NB4 (cell line): ENCODE data around the gene ARHGEF10L.

Experiments
- MAX ChIP-seq: IDR thresholded peaks from 2 replicates; pipeline ENCODE4 v1.6.1; 2011; ENCODE audit warnings: low read depth, low read length
- POLR2A ChIP-seq: IDR thresholded peaks from 2 replicates; pipeline ENCODE4 v1.6.1; 2011; ENCODE audit warnings: mild to moderate bottlenecking; ENCODE audit not compliant: insufficient read length; ENCODE audit errors: extremely low read depth
- TF ChIP-seq, protein P1 (sequence below): IDR thresholded peaks from one replicate; pipeline ENCODE4 v1.5.1; 2012; ENCODE audit warnings: low read depth, low read length

GRCh38 chr1:17713993-17714392, 174.5 kb downstream of the ARHGEF10L start:
- no peak for TF ChIP-seq POLR2A
- TF ChIP-seq, protein P1, sequence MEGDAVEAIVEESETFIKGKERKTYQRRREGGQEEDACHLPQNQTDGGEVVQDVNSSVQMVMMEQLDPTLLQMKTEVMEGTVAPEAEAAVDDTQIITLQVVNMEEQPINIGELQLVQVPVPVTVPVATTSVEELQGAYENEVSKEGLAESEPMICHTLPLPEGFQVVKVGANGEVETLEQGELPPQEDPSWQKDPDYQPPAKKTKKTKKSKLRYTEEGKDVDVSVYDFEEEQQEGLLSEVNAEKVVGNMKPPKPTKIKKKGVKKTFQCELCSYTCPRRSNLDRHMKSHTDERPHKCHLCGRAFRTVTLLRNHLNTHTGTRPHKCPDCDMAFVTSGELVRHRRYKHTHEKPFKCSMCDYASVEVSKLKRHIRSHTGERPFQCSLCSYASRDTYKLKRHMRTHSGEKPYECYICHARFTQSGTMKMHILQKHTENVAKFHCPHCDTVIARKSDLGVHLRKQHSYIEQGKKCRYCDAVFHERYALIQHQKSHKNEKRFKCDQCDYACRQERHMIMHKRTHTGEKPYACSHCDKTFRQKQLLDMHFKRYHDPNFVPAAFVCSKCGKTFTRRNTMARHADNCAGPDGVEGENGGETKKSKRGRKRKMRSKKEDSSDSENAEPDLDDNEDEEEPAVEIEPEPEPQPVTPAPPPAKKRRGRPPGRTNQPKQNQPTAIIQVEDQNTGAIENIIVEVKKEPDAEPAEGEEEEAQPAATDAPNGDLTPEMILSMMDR = no peak
- TF ChIP-seq MAX = no peak
